Sigmoid colon (tissue), 3 donors: ENCODE data around the gene OPA3.

Experiments used
- POLR2A ChIP-seq, 2 donors: fragments of 450-650 bp; IDR thresholded peaks; one replicate each; pipeline ENCODE4 v1.6.1; 2016; ENCODE audit warnings: antibody characterized with exemption in 2 of 2, mild to moderate bottlenecking in 2 of 2, moderate library complexity in 2 of 2
- TF ChIP-seq, protein P1 (sequence below), 4 experiments: fragments of 450-650 bp in 3 of 4; fragments of 200-600 bp in 1 of 4; IDR thresholded peaks; one replicate each; pipeline ENCODE4 v1.5.1; 2016 to 2019; ENCODE audit warnings: antibody characterized with exemption in 4 of 4, mild to moderate bottlenecking in 3 of 4, moderate library complexity in 2 of 4

DNA sequence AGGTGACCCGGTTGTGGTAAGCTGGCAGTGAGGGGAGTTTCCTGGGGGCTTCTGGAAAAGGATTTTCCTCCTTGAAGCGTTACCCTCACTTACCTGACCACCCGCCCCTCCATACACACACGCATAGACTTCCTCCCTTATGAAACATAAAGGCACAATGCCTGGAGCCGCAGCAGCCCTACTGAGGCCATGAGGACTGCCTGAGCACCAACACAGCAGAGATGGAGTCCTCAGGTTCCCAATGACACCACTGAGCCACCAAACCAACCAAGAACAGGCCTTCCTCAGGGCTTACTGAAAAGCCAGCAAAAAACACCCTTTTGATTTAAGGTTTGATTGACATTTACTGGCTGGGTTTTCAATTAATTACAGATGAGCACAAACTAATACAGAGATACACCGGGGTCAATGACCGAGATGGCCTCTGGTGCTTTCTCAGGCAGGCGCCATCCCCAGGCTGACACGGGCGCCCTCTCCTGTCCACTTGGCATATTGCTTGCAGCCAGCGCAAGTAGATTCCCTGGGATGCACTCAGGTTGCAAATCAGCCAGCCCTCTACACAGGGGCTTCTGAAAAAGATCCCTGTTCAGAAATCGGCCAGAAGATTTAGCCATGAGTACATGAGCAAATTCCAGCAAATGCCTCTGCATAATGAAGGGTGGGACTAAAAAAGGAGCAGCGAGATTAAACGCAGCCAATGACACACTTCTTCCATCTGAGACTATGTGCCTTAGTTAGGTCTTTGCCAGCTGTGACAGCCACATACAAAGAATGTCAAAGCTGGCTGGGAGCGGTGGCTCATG lies 14.8 kb downstream of the OPA3 start:
- TF ChIP-seq, protein P1, sequence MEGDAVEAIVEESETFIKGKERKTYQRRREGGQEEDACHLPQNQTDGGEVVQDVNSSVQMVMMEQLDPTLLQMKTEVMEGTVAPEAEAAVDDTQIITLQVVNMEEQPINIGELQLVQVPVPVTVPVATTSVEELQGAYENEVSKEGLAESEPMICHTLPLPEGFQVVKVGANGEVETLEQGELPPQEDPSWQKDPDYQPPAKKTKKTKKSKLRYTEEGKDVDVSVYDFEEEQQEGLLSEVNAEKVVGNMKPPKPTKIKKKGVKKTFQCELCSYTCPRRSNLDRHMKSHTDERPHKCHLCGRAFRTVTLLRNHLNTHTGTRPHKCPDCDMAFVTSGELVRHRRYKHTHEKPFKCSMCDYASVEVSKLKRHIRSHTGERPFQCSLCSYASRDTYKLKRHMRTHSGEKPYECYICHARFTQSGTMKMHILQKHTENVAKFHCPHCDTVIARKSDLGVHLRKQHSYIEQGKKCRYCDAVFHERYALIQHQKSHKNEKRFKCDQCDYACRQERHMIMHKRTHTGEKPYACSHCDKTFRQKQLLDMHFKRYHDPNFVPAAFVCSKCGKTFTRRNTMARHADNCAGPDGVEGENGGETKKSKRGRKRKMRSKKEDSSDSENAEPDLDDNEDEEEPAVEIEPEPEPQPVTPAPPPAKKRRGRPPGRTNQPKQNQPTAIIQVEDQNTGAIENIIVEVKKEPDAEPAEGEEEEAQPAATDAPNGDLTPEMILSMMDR (IDR thresholded peaks at IDR 0.05), result peak; percentile 28 to 58 (median 56)
- no peak for TF ChIP-seq POLR2A (IDR thresholded peaks at IDR 0.05)
